GM23338 (cell line): ENCODE measurements around the gene WBP11. TPM values are rescaled to one million over a fixed set of nuclear protein-coding genes. Genes with fewer than 3 reads are reported as not detected.

ENCODE experiments used
- ATAC-seq: fragments of 200-7000 bp; cut with Tn5 transposase; 3 replicates; pipeline ENCODE4 v1.9.1; 2020
- DNase-seq: peaks from one replicate; pipeline ENCODE4 v3.0.0-alpha.2; 2015; ENCODE audit warnings: low spot score
- H2AFZ ChIP-seq: fragments of 200-600 bp; sonication (generic); 2 replicates; pipeline ENCODE4 v1.8.0; 2016; ENCODE audit warnings: antibody characterized with exemption, mild to moderate bottlenecking, moderate library complexity
- H3F3A ChIP-seq: fragments of 200-600 bp; sonication (generic); replicated peaks from 2 replicates; pipeline ENCODE4 v1.8.0; 2017; ENCODE audit warnings: antibody characterized with exemption, mixed run types, low read depth
- H3K27ac ChIP-seq: fragments of 200-600 bp; sonication (generic); 2 replicates; pipeline ENCODE4 v1.6.1; 2016; ENCODE audit warnings: low read depth
- H3K27me3 ChIP-seq: fragments of 200-600 bp; sonication (generic); 2 replicates; pipeline ENCODE4 v1.8.0; 2016; ENCODE audit warnings: mild to moderate bottlenecking, mixed run types, moderate library complexity; ENCODE audit not compliant: insufficient read depth
- H3K36me3 ChIP-seq: fragments of 200-600 bp; sonication (generic); 2 replicates; pipeline ENCODE4 v1.8.0; 2016; ENCODE audit warnings: mild to moderate bottlenecking; ENCODE audit not compliant: insufficient read depth
- H3K4me1 ChIP-seq: fragments of 200-600 bp; sonication (generic); 2 replicates; pipeline ENCODE4 v1.8.0; 2016; ENCODE audit warnings: mild to moderate bottlenecking, moderate library complexity; ENCODE audit not compliant: insufficient read depth
- H3K4me2 ChIP-seq: fragments of 200-600 bp; sonication (generic); 2 replicates; pipeline ENCODE4 v1.7.1; 2017; ENCODE audit warnings: mixed run types
- H3K4me3 ChIP-seq: fragments of 200-600 bp; sonication (generic); 2 replicates; pipeline ENCODE4 v1.6.1; 2016; ENCODE audit warnings: mixed run types
- H3K79me2 ChIP-seq: fragments of 200-600 bp; sonication (generic); replicated peaks from 2 replicates; pipeline ENCODE4 v1.8.0; 2017; ENCODE audit warnings: mild to moderate bottlenecking; ENCODE audit not compliant: insufficient read depth
- H3K9me2 ChIP-seq: fragments of 200-600 bp; sonication (generic); 2 replicates; pipeline ENCODE4 v1.8.0; 2017; ENCODE audit not compliant: insufficient read depth
- H4K20me1 ChIP-seq: fragments of 200-600 bp; sonication (generic); replicated peaks from 2 replicates; pipeline ENCODE4 v1.8.0; 2017; ENCODE audit warnings: mild to moderate bottlenecking; ENCODE audit not compliant: insufficient read depth
- H3K27ac Mint-ChIP-seq: 2 replicates; pipeline ENCODE4 v1.8.0; 2020; ENCODE audit warnings: inconsistent platforms, mild to moderate bottlenecking, moderate library complexity, mixed read lengths
- H3K27me3 Mint-ChIP-seq: 3 replicates; pipeline ENCODE4 v1.8.0; 2022; ENCODE audit warnings: low read depth, mild to moderate bottlenecking, moderate library complexity, mixed read lengths, inconsistent platforms; ENCODE audit not compliant: insufficient read depth, poor library complexity
- H3K36me3 Mint-ChIP-seq: 3 replicates; pipeline ENCODE4 v1.8.0; 2021; ENCODE audit warnings: low read depth, mild to moderate bottlenecking, inconsistent platforms, moderate library complexity, mixed read lengths
- H3K4me1 Mint-ChIP-seq: 3 replicates; pipeline ENCODE4 v1.8.0; 2020; ENCODE audit warnings: mild to moderate bottlenecking, inconsistent platforms, mixed read lengths
- H3K4me3 Mint-ChIP-seq: 3 replicates; pipeline ENCODE4 v1.8.0; 2021; ENCODE audit warnings: moderate library complexity, mild to moderate bottlenecking, inconsistent platforms, mixed read lengths
- H3K9me3 Mint-ChIP-seq: 3 replicates; pipeline ENCODE4 v1.8.0; 2020; ENCODE audit warnings: moderate library complexity, mild to moderate bottlenecking, inconsistent platforms, mixed read lengths
- CREB1 ChIP-seq: fragments of 250-450 bp; sonication (Bioruptor Pico); IDR thresholded peaks from 2 replicates; pipeline ENCODE4 v1.5.0; 2020; ENCODE audit warnings: low read depth, mild to moderate bottlenecking, moderate library complexity
- EZH2 ChIP-seq: fragments of 200-600 bp; sonication (generic); IDR thresholded peaks from one replicate; pipeline ENCODE4 v1.8.0; 2017; ENCODE audit warnings: antibody characterized with exemption, mild to moderate bottlenecking, low read depth; ENCODE audit not compliant: unreplicated experiment
- EZH2phosphoT487 ChIP-seq: fragments of 200-600 bp; sonication (generic); IDR thresholded peaks from one replicate; pipeline ENCODE4 v1.8.1; 2018; ENCODE audit warnings: antibody characterized with exemption; ENCODE audit not compliant: unreplicated experiment
- STAT1 ChIP-seq: IDR thresholded peaks from one replicate; pipeline ENCODE4 v1.6.1; 2016; ENCODE audit warnings: antibody characterized with exemption; ENCODE audit not compliant: unreplicated experiment
- ZNF331 ChIP-seq: fragments of 250-450 bp; sonication (Bioruptor Pico); IDR thresholded peaks from 2 replicates; pipeline ENCODE4 v1.5.0; 2020; ENCODE audit warnings: low read depth, mild to moderate bottlenecking, moderate library complexity
- polyA plus RNA-seq: library from polyadenylated mRNA; unstranded; fragments of >200 nt; fragmentation: Nextera tagmentation; extraction: Ambion mirVana; gene quantifications from 2 replicates; pipeline ENCODE4 v1.2.1, GENCODE V29; 2016
- total RNA-seq: library from RNA; depleted of rRNA; stranded (reverse); fragments of >200 nt; shearing (Covaris generic); gene quantifications from 2 replicates; pipeline ENCODE4 v1.2.3, GENCODE V29; 2014
- TF ChIP-seq, protein P1 (sequence below), 2 experiments: fragments of 200-600 bp in 1 of 2; sonication (generic) in 1 of 2; conservative IDR thresholded peaks; 2 replicates each; pipeline versions ENCODE4 v1.5.1 to v1.6.1; 2016 to 2017; ENCODE audit warnings: antibody characterized with exemption in 2 of 2, low read depth in 2 of 2, mild to moderate bottlenecking in 2 of 2, moderate library complexity in 1 of 2
- TF ChIP-seq, protein P2 (sequence below): fragments of 250-450 bp; sonication (Bioruptor Pico); IDR thresholded peaks from 2 replicates; pipeline ENCODE4 v1.5.0; 2020; ENCODE audit warnings: mild to moderate bottlenecking, moderate library complexity

WBP11 gene
- total and polyA plus RNA-seq, 2 experiments from 2014 or later = 57.1 to 148 TPM

DNA sequence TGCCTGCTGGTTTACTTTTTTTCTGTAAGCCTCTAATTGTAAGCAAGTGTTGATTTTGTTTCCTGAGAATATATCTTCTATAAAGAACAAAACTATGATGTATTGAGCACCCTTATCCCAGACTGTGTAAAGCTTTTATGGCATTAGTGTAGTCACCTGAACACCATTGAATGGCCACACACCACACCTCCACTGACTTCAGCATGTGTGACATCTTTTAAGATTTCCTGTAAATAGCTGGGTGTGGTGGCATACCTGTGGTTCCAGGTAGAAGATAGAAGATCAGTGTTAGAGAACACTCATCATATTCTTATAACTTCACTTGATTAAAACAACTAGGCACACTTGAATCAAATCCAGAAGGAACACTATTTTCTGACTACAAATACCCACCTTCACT is 51.3 kb downstream of the WBP11 start (continued):
- TF ChIP-seq ZNF331 (no peak), EZH2 (no peak), STAT1 (no peak), EZH2phosphoT487 (no peak)
- TF ChIP-seq, protein P1, sequence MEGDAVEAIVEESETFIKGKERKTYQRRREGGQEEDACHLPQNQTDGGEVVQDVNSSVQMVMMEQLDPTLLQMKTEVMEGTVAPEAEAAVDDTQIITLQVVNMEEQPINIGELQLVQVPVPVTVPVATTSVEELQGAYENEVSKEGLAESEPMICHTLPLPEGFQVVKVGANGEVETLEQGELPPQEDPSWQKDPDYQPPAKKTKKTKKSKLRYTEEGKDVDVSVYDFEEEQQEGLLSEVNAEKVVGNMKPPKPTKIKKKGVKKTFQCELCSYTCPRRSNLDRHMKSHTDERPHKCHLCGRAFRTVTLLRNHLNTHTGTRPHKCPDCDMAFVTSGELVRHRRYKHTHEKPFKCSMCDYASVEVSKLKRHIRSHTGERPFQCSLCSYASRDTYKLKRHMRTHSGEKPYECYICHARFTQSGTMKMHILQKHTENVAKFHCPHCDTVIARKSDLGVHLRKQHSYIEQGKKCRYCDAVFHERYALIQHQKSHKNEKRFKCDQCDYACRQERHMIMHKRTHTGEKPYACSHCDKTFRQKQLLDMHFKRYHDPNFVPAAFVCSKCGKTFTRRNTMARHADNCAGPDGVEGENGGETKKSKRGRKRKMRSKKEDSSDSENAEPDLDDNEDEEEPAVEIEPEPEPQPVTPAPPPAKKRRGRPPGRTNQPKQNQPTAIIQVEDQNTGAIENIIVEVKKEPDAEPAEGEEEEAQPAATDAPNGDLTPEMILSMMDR (conservative IDR thresholded peaks at IDR 0.05; ENCODE audit: low read depth in 2 of 2) = no peak

DNA sequence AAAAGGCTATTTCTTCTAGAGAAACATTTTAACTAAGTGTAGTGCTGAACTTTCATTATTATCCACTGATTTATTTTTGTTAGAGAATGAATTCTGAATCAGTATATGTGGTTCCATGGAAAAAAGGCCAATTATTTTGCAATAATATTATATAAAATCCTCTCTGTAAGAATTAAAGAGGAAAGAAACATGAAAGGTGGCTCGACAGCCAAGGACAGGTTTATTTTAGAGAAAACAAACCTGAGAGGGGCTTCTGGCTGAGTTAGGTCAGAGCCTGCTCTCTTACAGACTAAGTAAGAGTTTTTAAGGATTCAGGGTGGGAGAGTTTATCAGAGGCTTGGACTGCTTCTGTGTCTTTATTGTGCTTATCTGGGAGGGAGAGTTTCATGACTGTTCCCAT is 60.2 kb downstream of the WBP11 start:
- Mint-ChIP-seq H3K27me3 (peaks cover 7% of the 10 kb centered on the region), H3K4me1 (no peaks in the 10 kb centered on the region; the same call in 2 of the 3 replicates), H3K9me3 (peaks cover 61% of the 10 kb centered on the region)

More for the DNA sequence above, 60.2 kb downstream of the WBP11 start:
- TF ChIP-seq, protein P2, sequence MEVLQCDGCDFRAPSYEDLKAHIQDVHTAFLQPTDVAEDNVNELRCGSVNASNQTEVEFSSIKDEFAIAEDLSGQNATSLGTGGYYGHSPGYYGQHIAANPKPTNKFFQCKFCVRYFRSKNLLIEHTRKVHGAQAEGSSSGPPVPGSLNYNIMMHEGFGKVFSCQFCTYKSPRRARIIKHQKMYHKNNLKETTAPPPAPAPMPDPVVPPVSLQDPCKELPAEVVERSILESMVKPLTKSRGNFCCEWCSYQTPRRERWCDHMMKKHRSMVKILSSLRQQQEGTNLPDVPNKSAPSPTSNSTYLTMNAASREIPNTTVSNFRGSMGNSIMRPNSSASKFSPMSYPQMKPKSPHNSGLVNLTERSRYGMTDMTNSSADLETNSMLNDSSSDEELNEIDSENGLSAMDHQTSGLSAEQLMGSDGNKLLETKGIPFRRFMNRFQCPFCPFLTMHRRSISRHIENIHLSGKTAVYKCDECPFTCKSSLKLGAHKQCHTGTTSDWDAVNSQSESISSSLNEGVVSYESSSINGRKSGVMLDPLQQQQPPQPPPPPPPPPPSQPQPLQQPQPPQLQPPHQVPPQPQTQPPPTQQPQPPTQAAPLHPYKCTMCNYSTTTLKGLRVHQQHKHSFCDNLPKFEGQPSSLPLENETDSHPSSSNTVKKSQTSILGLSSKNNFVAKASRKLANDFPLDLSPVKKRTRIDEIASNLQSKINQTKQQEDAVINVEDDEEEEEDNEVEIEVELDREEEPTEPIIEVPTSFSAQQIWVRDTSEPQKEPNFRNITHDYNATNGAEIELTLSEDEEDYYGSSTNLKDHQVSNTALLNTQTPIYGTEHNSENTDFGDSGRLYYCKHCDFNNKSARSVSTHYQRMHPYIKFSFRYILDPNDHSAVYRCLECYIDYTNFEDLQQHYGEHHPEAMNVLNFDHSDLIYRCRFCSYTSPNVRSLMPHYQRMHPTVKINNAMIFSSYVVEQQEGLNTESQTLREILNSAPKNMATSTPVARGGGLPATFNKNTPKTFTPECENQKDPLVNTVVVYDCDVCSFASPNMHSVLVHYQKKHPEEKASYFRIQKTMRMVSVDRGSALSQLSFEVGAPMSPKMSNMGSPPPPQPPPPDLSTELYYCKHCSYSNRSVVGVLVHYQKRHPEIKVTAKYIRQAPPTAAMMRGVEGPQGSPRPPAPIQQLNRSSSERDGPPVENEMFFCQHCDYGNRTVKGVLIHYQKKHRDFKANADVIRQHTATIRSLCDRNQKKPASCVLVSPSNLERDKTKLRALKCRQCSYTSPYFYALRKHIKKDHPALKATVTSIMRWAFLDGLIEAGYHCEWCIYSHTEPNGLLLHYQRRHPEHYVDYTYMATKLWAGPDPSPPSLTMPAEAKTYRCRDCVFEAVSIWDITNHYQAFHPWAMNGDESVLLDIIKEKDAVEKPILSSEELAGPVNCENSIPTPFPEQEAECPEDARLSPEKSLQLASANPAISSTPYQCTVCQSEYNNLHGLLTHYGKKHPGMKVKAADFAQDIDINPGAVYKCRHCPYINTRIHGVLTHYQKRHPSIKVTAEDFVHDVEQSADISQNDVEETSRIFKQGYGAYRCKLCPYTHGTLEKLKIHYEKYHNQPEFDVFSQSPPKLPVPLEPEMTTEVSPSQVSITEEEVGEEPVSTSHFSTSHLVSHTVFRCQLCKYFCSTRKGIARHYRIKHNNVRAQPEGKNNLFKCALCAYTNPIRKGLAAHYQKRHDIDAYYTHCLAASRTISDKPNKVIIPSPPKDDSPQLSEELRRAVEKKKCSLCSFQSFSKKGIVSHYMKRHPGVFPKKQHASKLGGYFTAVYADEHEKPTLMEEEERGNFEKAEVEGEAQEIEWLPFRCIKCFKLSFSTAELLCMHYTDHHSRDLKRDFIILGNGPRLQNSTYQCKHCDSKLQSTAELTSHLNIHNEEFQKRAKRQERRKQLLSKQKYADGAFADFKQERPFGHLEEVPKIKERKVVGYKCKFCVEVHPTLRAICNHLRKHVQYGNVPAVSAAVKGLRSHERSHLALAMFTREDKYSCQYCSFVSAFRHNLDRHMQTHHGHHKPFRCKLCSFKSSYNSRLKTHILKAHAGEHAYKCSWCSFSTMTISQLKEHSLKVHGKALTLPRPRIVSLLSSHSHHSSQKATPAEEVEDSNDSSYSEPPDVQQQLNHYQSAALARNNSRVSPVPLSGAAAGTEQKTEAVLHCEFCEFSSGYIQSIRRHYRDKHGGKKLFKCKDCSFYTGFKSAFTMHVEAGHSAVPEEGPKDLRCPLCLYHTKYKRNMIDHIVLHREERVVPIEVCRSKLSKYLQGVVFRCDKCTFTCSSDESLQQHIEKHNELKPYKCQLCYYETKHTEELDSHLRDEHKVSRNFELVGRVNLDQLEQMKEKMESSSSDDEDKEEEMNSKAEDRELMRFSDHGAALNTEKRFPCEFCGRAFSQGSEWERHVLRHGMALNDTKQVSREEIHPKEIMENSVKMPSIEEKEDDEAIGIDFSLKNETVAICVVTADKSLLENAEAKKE (CRISPR knock-in tag) = no peak
- TF ChIP-seq CREB1 (CRISPR knock-in tag) = no peak
- Histone ChIP-seq H3K36me3 (peaks cover 11% of the 10 kb centered on the region), H3K4me1 (no peaks in the 10 kb centered on the region), H3K4me3 (no peak overlapping the region), H4K20me1 (no peaks in the 10 kb centered on the region), H3K4me2 (no peak overlapping the region), H2AFZ (no peak overlapping the region), H3F3A (no peaks in the 10 kb centered on the region), H3K9me2 (no peaks in the 10 kb centered on the region; the same call in none of the 2 replicates), H3K27me3 (no peaks in the 10 kb centered on the region), H3K79me2 (no peaks in the 10 kb centered on the region), H3K27ac (no peak overlapping the region)
- ATAC-seq (no peak), DNase-seq (no peak)
- H3K4me3 Mint-ChIP-seq = no peak overlapping the region
- no peak overlapping the region for H3K27ac Mint-ChIP-seq
- H3K36me3 Mint-ChIP-seq = peaks cover 60% of the 10 kb centered on the region
